Measurements from ENCODE around the gene IQGAP2. TPM values are rescaled to one million over a fixed set of nuclear protein-coding genes. Genes with fewer than 3 reads are reported as not detected.

IQGAP2 gene
- total and polyA plus RNA-seq, 2 donors from 2014 or later, result 23.2 to 35.8 TPM

DNA sequence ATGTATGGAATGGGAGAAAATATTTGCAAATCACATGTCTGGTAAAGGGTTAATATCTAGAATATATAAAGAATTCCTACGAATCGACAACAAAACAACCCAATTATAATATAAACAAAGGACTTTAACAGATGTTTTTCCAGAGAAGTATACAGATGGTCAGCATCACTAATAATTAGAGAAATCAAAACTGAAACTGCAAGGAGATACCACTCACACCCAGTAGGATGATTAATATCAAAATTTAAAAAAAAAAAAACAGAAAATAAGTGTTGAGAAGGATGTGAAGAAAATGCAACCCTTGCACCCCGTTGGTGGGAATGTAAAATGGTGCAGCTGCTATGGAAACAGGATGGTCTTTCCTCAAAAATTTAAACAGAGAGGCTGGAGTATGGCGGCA, 278.2 kb downstream of the IQGAP2 start:
- no peak for DNase-seq
- Histone ChIP-seq H3K9ac (ENCODE audit: low read length in 3 of 3) (no peak overlapping the region), H3K36me3 (ENCODE audit: control insufficient read depth in 2 of 3, insufficient read depth in 3 of 3, low read length in 3 of 3) (peaks cover 0 to 4% (median 0%) of the 10 kb centered on the region in 3 donors), H3K9me3 (ENCODE audit: control insufficient read depth in 2 of 3, insufficient read depth in 1 of 3, low read length in 3 of 3) (no peaks in the 10 kb centered on the region), H3K27ac (ENCODE audit: low read depth in 2 of 2, low read length in 2 of 2) (no peak overlapping the region), H3K27me3 (ENCODE audit: control insufficient read depth, insufficient read depth, low read length) (no peaks in the 10 kb centered on the region), H3K4me1 (ENCODE audit: control insufficient read depth in 2 of 3, insufficient read depth in 2 of 3, low read depth in 1 of 3, low read length in 3 of 3) (peaks cover 0 to 11% (median 5%) of the 10 kb centered on the region in 3 donors), H3K4me3 (ENCODE audit: low read length in 3 of 3) (no peak overlapping the region)
- intact Hi-C loops (cut with DNase I), result no loop called here
- FAIRE-seq, result no peak
- TF ChIP-seq CTCF (IDR thresholded peaks at IDR 0.05; ENCODE audit: borderline replicate concordance, extremely low read depth, insufficient read depth), result no peak

GRCh38 chr5:76682387-76682786, 279.3 kb downstream of the IQGAP2 start:
- DNase-seq, result no peak
- Histone ChIP-seq H3K9ac (ENCODE audit: low read length in 3 of 3) (no peak overlapping the region), H3K4me3 (ENCODE audit: low read length in 3 of 3) (no peak overlapping the region), H3K27ac (ENCODE audit: low read depth in 2 of 2, low read length in 2 of 2) (no peak overlapping the region), H3K27me3 (ENCODE audit: control insufficient read depth, insufficient read depth, low read length) (no peaks in the 10 kb centered on the region), H3K36me3 (ENCODE audit: control insufficient read depth in 2 of 3, insufficient read depth in 3 of 3, low read length in 3 of 3) (no peaks in the 10 kb centered on the region), H3K4me1 (ENCODE audit: control insufficient read depth in 2 of 3, insufficient read depth in 2 of 3, low read depth in 1 of 3, low read length in 3 of 3) (peaks cover 0 to 11% (median 5%) of the 10 kb centered on the region in 3 donors), H3K9me3 (ENCODE audit: control insufficient read depth in 2 of 3, insufficient read depth in 1 of 3, low read length in 3 of 3) (no peaks in the 10 kb centered on the region)
- no peak for TF ChIP-seq CTCF (IDR thresholded peaks at IDR 0.05; ENCODE audit: borderline replicate concordance, extremely low read depth, insufficient read depth)
- intact Hi-C loops (cut with DNase I), result no loop called here
- no peak for FAIRE-seq

DNA sequence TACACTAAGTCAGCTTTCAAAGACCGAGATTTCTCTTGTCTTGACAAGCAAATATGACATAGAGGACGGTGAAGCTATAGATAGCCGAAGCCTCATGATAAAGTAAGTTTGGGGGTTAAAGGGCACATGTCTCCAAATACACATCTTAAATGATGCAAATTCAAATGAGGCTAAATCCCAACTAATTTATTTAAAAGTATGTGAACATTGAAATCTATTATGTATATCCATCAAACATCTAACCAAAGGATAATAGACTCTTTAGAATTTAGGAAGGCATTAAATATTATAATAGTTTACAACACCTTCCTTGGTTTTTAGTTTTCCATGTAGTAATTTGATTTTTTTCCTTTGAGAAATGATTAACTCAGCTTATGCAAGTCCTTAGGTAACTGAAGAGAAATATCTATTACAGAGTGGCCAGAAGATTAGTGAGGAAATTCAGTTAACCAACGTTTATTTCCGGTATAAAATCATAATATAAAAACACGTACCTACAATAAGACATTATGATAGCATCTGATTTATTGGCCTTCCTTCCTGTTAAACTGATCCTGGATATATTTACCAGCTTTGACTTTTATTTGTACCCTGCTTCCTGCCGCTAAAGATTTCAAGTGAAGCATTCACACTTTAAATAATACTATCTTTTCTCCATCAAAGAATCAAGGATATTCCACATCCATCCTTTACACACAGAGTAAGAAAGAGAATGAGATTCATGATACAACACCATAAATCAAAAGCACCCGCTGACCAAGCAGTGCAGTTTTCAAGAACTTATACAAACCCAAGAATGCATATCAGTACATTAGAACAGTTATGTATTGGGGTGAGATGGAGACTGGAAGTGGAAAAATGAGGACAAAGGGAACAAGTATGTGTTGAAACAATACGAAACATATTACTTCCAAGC, 281.0 kb downstream of the IQGAP2 start:
- intact Hi-C loops (cut with DNase I), result no loop called here
- FAIRE-seq (peak; percentile 21), DNase-seq (no peak)
- Histone ChIP-seq H3K9ac (ENCODE audit: low read length in 3 of 3) (no peak overlapping the region), H3K4me3 (ENCODE audit: low read length in 3 of 3) (no peak overlapping the region), H3K27me3 (ENCODE audit: control insufficient read depth, insufficient read depth, low read length) (no peaks in the 10 kb centered on the region), H3K4me1 (ENCODE audit: control insufficient read depth in 2 of 3, insufficient read depth in 2 of 3, low read depth in 1 of 3, low read length in 3 of 3) (peaks cover 0 to 11% (median 5%) of the 10 kb centered on the region in 3 donors), H3K36me3 (ENCODE audit: control insufficient read depth in 2 of 3, insufficient read depth in 3 of 3, low read length in 3 of 3) (no peaks in the 10 kb centered on the region), H3K9me3 (ENCODE audit: control insufficient read depth in 2 of 3, insufficient read depth in 1 of 3, low read length in 3 of 3) (no peaks in the 10 kb centered on the region), H3K27ac (ENCODE audit: low read depth in 2 of 2, low read length in 2 of 2) (peak overlapping the region; percentile 3 to 7)
- no peak for TF ChIP-seq CTCF (IDR thresholded peaks at IDR 0.05; ENCODE audit: borderline replicate concordance, extremely low read depth, insufficient read depth)

Data from kidney (tissue), 14 donors.